SK-N-SH (cell line): Measurements from ENCODE around the gene DMRTB1. TPM values are rescaled to one million over a fixed set of nuclear protein-coding genes. Genes with fewer than 3 reads are reported as not detected.

ENCODE experiments used
- CTCF ChIA-PET: fragments of 300-600, 350-600 bp; formaldehyde crosslinking; extraction: SDS; loops from one replicate; lab custom pipeline; 2021; lab: Yijun Ruan, JAX
- POLR2A ChIA-PET: fragments of 350-600 bp; sonication (Branson Sonifier 250); formaldehyde crosslinking; extraction: SDS; loops from one replicate; lab custom pipeline; 2020; ENCODE audit warnings: antibody characterized with exemption, inconsistent platforms; lab: Yijun Ruan, JAX
- DNase-seq: peaks from one replicate; pipeline ENCODE4 v3.0.0; 2012
- H2AFZ ChIP-seq: fragments of 200-600 bp; sonication (generic); 2 replicates; pipeline ENCODE4 v1.8.1; 2016; ENCODE audit warnings: antibody characterized with exemption, mild to moderate bottlenecking, low read depth
- H3F3A ChIP-seq: fragments of 200-600 bp; sonication (generic); replicated peaks from 2 replicates; pipeline ENCODE3; 2016; ENCODE audit warnings: antibody characterized with exemption, mild to moderate bottlenecking; ENCODE audit not compliant: insufficient read depth
- H3K27ac ChIP-seq, 2 experiments: fragments of 200-500 bp in 1 of 2; fragments of 200-600 bp in 1 of 2; sonication (Bioruptor generic) in 1 of 2; sonication (generic), shearing (Covaris generic) in 1 of 2; 2 replicates each; pipeline versions ENCODE4 v1.5.1 to v1.6.1; 2014 to 2016; ENCODE audit warnings: low read depth in 2 of 2, inconsistent platforms in 1 of 2, low read length in 1 of 2, mild to moderate bottlenecking in 1 of 2, mixed read lengths in 1 of 2
- H3K27me3 ChIP-seq: fragments of 200-600 bp; sonication (generic), shearing (Covaris generic); 2 replicates; pipeline ENCODE4 v1.6.1; 2016; ENCODE audit warnings: mixed run types; ENCODE audit not compliant: insufficient read depth
- H3K36me3 ChIP-seq, 2 experiments: fragments of 200-500 bp in 1 of 2; fragments of 200-600 bp in 1 of 2; sonication (Bioruptor generic) in 1 of 2; sonication (generic) in 1 of 2; replicated peaks in 1 of 2; 2 replicates each; pipeline versions ENCODE3 to v1.5.1; 2014 to 2016; ENCODE audit warnings: low read length in 1 of 2, mild to moderate bottlenecking in 1 of 2; ENCODE audit not compliant: insufficient read depth in 2 of 2, control insufficient read depth in 1 of 2
- H3K4me1 ChIP-seq, 2 experiments: fragments of 200-500 bp in 1 of 2; fragments of 200-600 bp in 1 of 2; sonication (Bioruptor generic) in 1 of 2; sonication (generic), shearing (Covaris generic) in 1 of 2; 2 replicates each; pipeline versions ENCODE4 v1.5.1 to v1.6.1; 2014 to 2016; ENCODE audit warnings: low read depth in 1 of 2, low read length in 1 of 2, mixed run types in 1 of 2; ENCODE audit not compliant: insufficient read depth in 2 of 2, control insufficient read depth in 1 of 2
- H3K4me2 ChIP-seq: fragments of 200-600 bp; sonication (generic), shearing (Covaris generic); 2 replicates; pipeline ENCODE4 v1.6.1; 2017; ENCODE audit warnings: mixed run types
- H3K4me3 ChIP-seq, 2 experiments: fragments of 200-500 bp in 1 of 2; fragments of 200-600 bp in 1 of 2; sonication (Bioruptor generic) in 1 of 2; sonication (generic), shearing (Covaris generic) in 1 of 2; 2 replicates each; pipeline versions ENCODE4 v1.5.1 to v1.8.1; 2014 to 2016; ENCODE audit warnings: low read depth in 2 of 2, inconsistent platforms in 1 of 2, low read length in 1 of 2, mild to moderate bottlenecking in 1 of 2, mixed read lengths in 1 of 2, moderate library complexity in 1 of 2
- H3K79me2 ChIP-seq: fragments of 200-600 bp; sonication (generic); 2 replicates; pipeline ENCODE4 v1.8.1; 2017; ENCODE audit warnings: mild to moderate bottlenecking; ENCODE audit not compliant: insufficient read depth
- H3K9ac ChIP-seq: fragments of 200-600 bp; sonication (generic); 2 replicates; pipeline ENCODE4 v1.6.1; 2017; ENCODE audit warnings: mixed run types
- H3K9me2 ChIP-seq: fragments of 200-600 bp; sonication (generic); 2 replicates; pipeline ENCODE4 v1.6.1; 2017; ENCODE audit warnings: mixed run types
- H3K9me3 ChIP-seq: fragments of 200-600 bp; sonication (generic); 2 replicates; pipeline ENCODE4 v1.6.1; 2017; ENCODE audit warnings: mixed run types, mild to moderate bottlenecking, moderate library complexity
- H4K20me1 ChIP-seq: fragments of 200-600 bp; sonication (generic); 2 replicates; pipeline ENCODE4 v1.6.1; 2017; ENCODE audit warnings: mild to moderate bottlenecking, mixed run types; ENCODE audit not compliant: insufficient read depth
- ELF1 ChIP-seq: IDR thresholded peaks from 2 replicates; pipeline ENCODE4 v1.4.0; 2012
- EP300 ChIP-seq, 2 experiments: IDR thresholded peaks; 2 replicates each; pipeline versions ENCODE4 v1.4.0 to v1.6.1; 2012; ENCODE audit warnings: borderline replicate concordance in 1 of 2, low read depth in 1 of 2, low read length in 1 of 2
- EZH2phosphoT487 ChIP-seq: fragments of 200-600 bp; sonication (generic); IDR thresholded peaks from 2 replicates; pipeline ENCODE4 v1.6.1; 2017; ENCODE audit warnings: low read depth, mixed run types, mild to moderate bottlenecking, antibody characterized with exemption, moderate library complexity, borderline replicate concordance
- FOXJ3 ChIP-seq: sonication (generic); formaldehyde crosslinking; IDR thresholded peaks from 2 replicates; pipeline ENCODE4 v1.5.1; 2020; ENCODE audit warnings: mild to moderate bottlenecking, missing genetic modification reagents
- FOXM1 ChIP-seq: IDR thresholded peaks from 2 replicates; pipeline ENCODE4 v1.4.0; 2012; ENCODE audit warnings: low read depth, mild to moderate bottlenecking
- MEF2A ChIP-seq: IDR thresholded peaks from 2 replicates; pipeline ENCODE4 v1.4.0; 2012; ENCODE audit warnings: low read depth, borderline replicate concordance
- MXI1 ChIP-seq: IDR thresholded peaks from 2 replicates; pipeline ENCODE4 v1.6.1; 2012; ENCODE audit warnings: mild to moderate bottlenecking, low read depth, low read length, improper control_type of control experiment
- NFIC ChIP-seq: IDR thresholded peaks from 2 replicates; pipeline ENCODE4 v1.4.0; 2012; ENCODE audit warnings: borderline replicate concordance
- POLR2AphosphoS5 ChIP-seq: IDR thresholded peaks from 2 replicates; pipeline ENCODE4 v1.6.1; 2012; ENCODE audit warnings: low read depth, low read length
- REST ChIP-seq: IDR thresholded peaks from 2 replicates; pipeline ENCODE4 v1.6.1; 2012; ENCODE audit warnings: mild to moderate bottlenecking, low read depth, low read length, moderate library complexity
- RXRA ChIP-seq: IDR thresholded peaks from 2 replicates; pipeline ENCODE4 v1.4.0; 2012; ENCODE audit warnings: low read depth, mild to moderate bottlenecking, borderline replicate concordance
- WGBS: methylation state at CpG from one replicate; pipeline ENCODE4 v1.1.6; 2017; ENCODE audit warnings: low lambda C conversion rate; 5-methylcytosine and 5-hydroxymethylcytosine counted together
- polyA plus RNA-seq, 3 experiments: library from polyadenylated mRNA; depleted of rRNA; stranded (reverse); fragments of >200 nt; gene quantifications; 2 replicates each; pipeline ENCODE4 v1.2.3, GENCODE V29; 2012

DMRTB1 gene
- polyA plus RNA-seq, 1 of the 3 experiments (the other 2 are of a cell fraction), result not detected

GRCh38 chr1:53505891-53506290 lies 46.7 kb downstream of the DMRTB1 start:
- Histone ChIP-seq H3K4me2 (no peak overlapping the region), H3K79me2 (no peaks in the 10 kb centered on the region), H3F3A (peaks cover 1% of the 10 kb centered on the region), H3K9me2 (no peaks in the 10 kb centered on the region), H3K27me3 (no peaks in the 10 kb centered on the region), H3K4me1 (peaks cover 0 to 44% of the 10 kb centered on the region in 2 experiments; a peak in 2 of 4 replicates), H3K27ac (no peak overlapping the region), H3K4me3 (no peak overlapping the region), H3K9ac (no peak overlapping the region)
- no peak for DNase-seq
- WGBS, result 60% methylated on average over 7 of the region's 13 CpGs
- TF ChIP-seq FOXM1 (no peak), RXRA (no peak), EP300 (IDR thresholded peaks at IDR 0.05; ENCODE audit: borderline replicate concordance in 1 of 2, low read depth in 1 of 2, low read length in 1 of 2) (no peak), MEF2A (no peak)
- TF ChIP-seq, all 33 proteins: peak for 0
- Histone ChIP-seq H2AFZ (no peak overlapping the region), H3K9me3 (no peaks in the 10 kb centered on the region), H3K36me3 (no peaks in the 10 kb centered on the region), H4K20me1 (no peaks in the 10 kb centered on the region)
- CTCF ChIA-PET, result interaction anchor here (2.3 kb wide), 1 partner anchor 20 kb away, joined by 6 read pairs; no protein-coding TSS in a partner anchor
- POLR2A ChIA-PET, result no interaction called here

GRCh38 chr1:53506355-53507050 lies 47.3 kb downstream of the DMRTB1 start:
- no peaks in the 10 kb centered on the region for H3K27me3 ChIP-seq
- H3K9ac ChIP-seq, result no peak overlapping the region
- no peaks in the 10 kb centered on the region for H4K20me1 ChIP-seq
- DNase-seq, result no peak
- H3K4me1 ChIP-seq, result peaks cover 2 to 44% of the 10 kb centered on the region in 2 experiments; a peak in 3 of 4 replicates
- H3K36me3 ChIP-seq, result no peaks in the 10 kb centered on the region
- no peaks in the 10 kb centered on the region for H3K79me2 ChIP-seq
- H3K9me3 ChIP-seq, result no peaks in the 10 kb centered on the region
- peaks cover 7% of the 10 kb centered on the region for H3F3A ChIP-seq
- ChIA-PET CTCF (interaction anchor here (0.9 to 2.3 kb wide), 3 partner anchors 21 to 28 kb away, joined by 3 to 6 read pairs (median 4); no protein-coding TSS in a partner anchor), POLR2A (no interaction called here)
- no peaks in the 10 kb centered on the region for H3K9me2 ChIP-seq
- H3K27ac ChIP-seq, result no peak overlapping the region
- no peak overlapping the region for H2AFZ ChIP-seq
- 93% methylated on average over 17 of the region's 25 CpGs for WGBS
- TF ChIP-seq ELF1 (no peak), NFIC (no peak), EZH2phosphoT487 (no peak), REST (no peak), FOXM1 (no peak), POLR2AphosphoS5 (no peak), FOXJ3 (no peak), MXI1 (no peak)
- H3K4me3 ChIP-seq, result no peak overlapping the region
- no peak overlapping the region for H3K4me2 ChIP-seq
